GM21717 (cell line): ENCODE measurements around the gene RNF217.
A peak's percentile ranks its signal among the peaks of the same experiment; 100 is the strongest.
"Not testable (repeated sequence)": the region's sequence is repeated elsewhere in the genome, so short reads cannot be mapped to it uniquely, and the experiment has no call there.

Experiments used
- ATAC-seq: cut with Tn5 transposase; IDR thresholded peaks from one replicate; pipeline ENCODE4 v1.9.1; 2021; ENCODE audit warnings: mild to moderate bottlenecking, moderate library complexity; ENCODE audit not compliant: unreplicated experiment

RNF217 gene

DNA sequence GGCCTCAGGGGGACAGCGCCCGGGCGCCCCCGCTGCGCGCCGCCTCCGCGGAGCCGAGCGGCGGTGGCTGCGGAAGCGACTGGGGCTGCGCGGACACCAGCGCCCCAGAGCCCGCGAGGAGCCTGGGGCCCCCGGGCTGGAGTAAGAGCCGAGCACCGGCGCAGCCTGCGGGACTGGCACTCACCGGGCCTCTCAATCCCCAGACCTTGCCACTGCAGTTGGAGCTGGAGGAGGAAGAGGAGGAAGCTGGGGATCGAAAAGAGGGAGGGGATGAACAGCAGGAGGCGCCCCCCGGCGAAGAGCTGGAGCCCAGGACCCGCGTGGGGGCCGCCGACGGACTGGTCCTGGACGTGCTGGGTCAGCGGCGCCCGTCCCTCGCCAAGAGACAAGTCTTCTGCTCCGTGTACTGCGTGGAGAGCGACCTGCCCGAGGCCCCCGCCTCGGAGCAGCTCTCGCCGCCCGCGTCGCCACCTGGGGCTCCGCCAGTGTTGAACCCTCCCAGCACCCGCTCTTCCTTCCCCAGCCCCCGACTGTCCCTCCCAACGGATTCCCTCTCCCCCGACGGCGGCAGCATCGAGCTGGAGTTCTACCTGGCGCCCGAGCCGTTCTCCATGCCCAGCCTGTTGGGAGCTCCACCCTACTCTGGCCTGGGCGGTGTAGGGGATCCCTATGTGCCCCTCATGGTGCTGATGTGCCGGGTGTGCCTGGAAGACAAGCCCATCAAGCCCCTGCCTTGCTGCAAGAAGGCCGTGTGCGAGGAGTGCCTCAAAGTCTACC lies 590 bp downstream of the RNF217 start:
- no peak for ATAC-seq

DNA sequence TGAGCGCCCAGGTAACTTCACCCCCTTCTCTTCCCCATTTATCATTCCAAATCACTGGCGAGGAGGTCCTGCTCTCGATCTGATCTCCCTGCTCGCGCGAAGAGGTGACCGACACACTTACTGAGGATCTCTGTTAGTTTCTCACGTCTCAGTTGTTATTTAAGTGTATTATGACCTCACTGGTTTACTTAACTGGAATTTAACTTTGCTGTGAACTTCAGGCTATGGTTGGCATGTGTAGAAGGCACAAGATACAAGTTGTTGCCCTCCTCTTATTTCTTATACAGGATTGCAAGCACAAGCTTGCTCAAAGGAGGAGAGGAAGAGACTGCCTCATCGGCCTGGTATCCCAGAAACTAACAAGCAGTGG lies 1.2 kb downstream of the RNF217 start:
- no peak for ATAC-seq

DNA sequence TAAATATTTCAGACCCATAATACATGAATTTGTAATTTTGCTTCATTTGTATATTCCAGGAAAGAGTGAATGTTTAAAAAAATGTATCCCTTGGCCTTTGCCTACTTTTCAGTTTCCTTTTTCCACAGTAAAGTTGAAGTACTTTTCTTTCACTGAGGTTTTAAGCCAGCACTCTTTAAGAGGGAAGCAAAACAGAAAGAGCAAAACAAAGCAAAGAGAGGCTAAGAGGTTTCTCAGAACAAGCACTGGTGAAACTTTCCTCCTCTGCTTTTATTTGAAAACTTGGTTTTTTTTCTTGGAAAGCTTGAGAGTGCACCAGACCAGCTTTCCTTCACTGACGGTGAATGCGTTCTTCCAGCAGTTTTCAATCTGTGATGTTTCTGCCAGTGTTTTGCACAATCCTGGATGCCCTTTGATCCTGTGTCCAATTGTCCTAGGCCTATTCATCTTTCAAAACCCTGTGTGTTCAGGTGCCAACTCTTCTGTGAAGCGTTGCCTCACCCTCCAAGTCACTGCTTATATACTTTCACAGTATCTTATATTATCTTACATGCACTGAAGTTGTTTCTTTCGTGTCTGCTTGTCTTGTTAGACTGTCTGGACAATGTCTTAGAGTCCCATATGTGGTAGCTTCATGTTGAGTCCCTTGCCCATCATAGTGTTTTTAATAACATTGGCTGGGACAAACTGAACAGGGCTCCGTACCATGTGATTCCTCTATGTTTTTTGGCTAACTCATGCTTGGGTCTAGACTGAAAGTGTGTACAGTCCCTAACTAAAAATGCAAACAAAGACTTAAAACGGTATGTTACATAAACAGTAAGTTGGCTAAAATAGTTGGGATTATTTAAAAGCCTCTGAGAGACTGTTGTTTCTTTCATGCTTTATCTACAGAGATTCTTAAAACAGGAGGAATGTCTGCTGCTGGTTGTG lies 1.9 kb downstream of the RNF217 start:
- ATAC-seq: no peak

DNA sequence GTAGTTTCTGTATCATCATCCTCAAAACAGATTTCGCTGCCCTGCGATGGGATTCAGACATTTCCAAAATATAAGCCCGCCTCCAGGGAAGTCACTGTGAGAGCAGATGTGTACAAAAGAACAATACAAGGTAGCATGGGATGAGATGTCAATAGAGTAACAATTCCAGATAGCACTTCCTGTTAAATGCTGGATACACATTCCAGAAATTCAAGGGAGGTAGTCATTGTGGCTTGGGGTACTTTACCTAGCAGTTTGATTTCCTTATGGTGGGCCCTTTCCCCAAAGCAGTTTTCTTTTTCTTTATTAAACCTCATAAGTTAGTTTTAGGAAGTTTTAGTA lies 2.5 kb downstream of the RNF217 start:
- no peak for ATAC-seq

DNA sequence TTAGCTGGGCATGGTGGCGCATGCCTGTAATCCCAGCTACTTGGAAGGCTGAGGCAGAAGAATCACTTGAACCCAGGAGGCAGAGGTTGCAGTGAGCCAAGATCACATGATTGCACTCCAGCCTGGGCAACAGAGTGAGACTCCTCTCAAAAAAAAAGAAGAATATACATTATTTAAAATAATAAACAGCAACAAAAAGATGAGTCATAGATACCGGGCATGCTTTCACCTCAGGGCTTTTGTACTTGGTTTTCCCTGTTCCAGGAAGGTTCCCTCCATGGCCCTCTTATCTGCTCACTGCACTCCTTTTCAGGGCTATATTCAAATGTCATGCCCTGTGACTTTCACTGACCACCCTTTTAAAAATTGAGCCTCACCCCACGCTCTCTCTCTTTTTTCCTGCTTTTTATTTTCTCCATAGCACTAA lies 3.2 kb downstream of the RNF217 start:
- not testable (repeated sequence) for ATAC-seq

DNA sequence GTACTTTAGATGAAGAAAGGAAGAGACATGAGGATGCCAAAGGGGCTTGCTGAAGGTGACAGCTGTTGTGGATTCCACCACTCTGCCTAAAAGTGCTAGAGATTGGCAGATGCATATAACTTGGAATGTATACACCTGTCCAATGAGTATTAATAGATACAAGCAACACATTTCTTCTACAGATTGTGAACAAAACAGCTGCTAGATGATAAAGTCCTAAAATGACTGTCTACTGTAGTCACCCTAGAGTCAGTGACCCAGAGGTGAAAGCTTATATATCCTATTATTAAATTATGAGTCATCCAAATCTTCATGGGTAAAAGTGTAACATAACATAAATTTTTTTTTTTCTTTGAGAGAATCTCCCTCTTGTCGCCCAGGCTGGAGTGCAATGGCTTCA lies 5.2 kb downstream of the RNF217 start:
- no peak for ATAC-seq

DNA sequence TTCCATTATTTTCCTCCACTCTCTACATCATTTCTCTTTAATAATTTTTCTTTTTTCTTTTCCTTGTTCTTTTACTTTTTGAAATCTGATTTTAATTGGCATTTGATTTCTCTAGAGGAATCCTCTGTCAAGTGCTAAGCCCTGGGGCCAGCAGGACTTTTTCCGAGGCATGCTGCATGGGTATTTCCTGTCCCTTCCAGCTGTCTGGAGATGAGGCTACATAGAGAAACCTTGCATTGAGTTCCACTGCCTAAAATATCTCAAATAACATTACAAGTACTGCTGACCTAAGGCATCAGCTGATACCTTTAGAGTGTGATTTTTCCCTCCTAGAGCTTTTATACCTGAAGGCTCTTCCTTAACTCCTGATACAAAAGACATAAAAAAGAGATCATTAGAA lies 6.2 kb downstream of the RNF217 start:
- ATAC-seq: no peak

DNA sequence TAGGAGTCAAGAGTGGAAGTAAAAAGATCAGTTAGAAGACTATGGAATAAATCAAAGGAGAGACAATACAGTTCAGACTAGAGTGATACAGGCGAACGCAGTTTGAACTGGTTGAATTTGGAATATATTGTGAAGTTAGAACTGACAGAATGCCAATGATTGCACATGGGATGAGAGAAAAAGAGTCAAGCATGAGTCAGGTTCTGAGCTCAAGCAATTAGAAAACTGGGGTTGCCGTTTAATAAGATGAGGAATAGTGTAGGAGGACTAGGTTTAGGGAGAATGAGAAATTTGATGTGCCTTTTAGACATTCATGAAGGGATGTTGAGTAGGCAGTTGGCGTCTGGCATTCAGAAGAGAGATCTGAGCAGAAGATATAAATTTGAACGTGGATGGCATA lies 8.0 kb downstream of the RNF217 start:
- ATAC-seq: no peak

DNA sequence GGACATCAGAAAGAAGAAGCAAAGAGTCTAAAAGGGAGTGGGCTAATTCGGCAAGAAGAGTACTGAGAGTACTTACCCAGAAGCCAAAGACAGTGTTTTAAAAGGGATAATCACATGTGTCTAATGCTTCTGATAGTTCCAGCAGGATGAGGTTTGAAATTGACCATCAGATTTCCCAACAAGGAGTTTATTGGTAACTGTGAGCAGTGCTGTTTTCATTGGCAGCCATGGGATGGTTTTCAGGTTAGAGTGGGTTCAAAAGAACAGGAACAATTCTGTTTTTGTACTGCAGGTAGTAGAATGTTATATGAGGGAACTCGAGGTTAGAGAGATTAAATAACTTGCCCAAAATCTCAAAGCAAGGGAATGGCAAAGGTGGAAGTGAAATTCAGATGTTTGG lies 8.5 kb downstream of the RNF217 start:
- ATAC-seq: no peak

DNA sequence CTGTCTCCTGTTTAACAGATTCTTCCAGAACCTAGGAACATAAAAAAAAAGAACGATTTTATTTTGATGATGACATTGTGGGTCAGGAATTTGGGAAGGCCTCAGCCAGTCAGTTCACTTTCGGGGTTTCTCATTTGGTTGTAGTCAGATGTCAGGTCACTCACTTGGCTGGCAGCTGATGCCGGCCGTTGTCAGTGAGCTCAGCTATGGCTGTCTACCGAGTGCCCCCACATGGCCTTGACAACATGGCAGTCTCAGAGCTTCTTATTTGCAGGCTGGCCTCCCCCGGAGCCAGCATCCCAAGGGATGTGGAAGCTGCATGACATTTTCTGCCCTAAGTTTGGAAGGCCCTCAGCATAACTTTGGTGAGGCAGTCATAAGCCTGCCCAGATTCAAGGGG lies 11.5 kb downstream of the RNF217 start:
- ATAC-seq: no peak

DNA sequence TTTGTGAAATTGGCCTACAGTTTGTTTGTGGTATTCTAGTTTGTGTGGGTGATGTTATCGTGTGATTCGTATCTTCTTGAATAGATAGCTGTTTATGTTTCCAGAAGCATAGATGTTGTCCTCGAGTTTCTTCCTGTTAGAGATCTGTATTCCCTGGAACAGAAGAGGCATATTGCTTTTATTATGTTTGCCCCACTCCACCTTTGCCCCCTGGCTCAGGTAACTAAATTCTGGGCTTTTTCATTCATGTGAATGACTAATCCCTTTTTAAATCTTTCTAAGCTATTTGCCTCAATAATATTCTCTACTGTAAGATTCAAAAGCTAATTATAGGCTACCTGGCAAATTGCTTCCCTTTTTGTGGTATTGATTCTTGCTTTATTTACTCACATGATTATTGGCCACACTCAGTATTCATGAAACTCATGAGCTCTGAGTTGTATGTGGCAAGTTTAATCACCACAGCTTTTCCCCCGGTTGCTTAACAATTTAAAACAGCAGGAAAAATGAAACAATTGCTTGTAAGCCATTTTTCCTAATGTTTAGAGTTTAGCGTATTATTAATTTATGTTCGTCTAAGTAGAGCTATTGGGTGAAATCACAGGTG lies 12.6 kb downstream of the RNF217 start:
- no peak for ATAC-seq

DNA sequence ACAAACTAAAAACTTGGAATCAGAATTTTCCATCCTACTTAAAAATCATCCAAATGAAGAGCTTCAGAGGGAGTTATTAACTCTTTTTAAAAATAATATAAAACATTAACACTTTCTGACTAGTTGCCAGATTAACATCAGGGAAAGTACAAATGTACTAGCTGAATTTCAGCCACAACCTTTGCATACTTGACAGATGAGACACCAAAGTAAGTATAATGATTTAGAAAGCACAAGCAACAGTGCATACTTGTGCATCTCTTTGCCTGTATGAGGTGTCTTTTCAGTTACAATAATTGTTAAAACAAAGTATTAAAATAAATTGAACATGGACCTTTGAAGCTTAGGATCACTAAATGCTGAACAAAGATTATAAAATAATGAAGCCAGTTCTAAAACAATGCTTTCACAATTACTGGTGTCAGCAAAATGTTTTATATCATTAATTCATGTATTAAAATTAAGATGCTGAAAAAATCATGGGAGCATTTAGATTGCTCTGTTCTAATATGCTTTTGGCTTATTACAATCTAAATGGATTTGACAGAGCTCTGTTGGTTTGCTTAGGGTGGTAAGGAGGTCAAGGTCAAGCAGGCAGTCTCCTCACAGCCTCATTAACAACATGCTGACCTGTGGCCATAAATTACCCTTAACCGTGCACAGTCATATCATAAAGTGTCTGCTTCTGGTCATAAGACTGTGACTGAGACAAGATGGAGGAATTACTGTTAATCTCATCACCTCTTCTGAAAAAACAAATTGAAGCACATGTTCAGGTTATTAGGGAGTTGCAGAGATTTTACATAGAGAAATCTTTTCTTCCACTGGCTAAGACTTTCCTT lies 15.1 kb downstream of the RNF217 start:
- ATAC-seq: no peak

DNA sequence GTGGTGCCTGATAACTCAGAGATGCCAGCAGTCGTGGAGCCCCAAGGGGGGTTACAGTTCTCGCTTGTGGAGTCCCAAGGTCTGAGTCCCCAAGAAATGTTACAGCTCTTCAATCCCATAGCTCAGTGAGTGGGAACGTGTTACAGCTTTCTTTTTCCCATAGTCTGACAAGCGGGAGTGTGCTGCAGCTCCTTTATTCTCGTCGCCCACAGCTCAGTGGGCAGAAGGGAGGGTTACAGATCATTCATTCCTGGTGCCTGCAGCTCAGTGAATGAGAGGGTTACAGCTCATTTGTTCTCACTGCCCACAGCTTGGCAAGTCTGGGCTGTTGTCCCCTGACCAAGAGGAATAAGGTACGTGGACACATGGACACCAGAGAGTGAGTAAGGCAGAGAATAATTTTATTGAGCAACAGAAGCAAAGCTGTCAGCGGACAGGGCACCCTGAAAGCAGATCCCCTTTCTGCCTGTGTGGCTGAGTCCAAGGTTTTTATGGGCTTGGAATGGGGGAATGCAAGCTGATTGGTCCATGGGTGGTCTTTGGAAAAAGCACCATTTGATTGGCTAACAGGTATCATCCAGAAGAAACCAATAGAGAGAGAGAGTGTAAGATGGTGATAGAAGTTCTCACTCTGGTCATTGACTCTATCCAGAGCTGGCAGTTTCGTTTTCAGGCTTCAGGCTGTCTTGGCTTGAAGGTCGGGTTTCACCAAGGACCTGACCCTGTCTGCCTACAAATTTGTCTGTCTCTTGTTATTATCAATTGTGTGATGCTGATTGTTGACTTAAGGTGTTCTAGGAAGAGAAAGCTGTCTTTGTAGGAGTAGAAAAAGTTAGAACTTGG lies 16.4 kb downstream of the RNF217 start:
- no peak for ATAC-seq

DNA sequence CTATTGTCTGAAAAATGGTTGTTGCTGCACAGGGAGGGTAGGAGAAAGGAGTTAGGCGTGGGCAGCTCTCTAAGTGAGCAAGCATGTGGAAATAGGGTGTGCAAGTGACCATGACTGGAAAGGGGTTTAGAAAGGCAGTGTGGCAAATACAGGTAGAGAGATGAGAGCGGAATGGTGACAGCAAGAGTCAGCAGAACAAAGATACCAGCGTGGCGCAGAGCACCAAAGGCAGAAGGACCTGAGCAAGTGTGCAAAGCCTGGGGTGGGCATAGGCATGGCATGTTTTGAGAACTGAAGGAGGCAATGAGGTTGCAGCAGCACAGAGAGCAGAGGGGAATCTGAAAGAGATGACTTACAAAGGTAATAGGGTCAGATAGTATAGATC lies 17.0 kb downstream of the RNF217 start:
- no peak for ATAC-seq

DNA sequence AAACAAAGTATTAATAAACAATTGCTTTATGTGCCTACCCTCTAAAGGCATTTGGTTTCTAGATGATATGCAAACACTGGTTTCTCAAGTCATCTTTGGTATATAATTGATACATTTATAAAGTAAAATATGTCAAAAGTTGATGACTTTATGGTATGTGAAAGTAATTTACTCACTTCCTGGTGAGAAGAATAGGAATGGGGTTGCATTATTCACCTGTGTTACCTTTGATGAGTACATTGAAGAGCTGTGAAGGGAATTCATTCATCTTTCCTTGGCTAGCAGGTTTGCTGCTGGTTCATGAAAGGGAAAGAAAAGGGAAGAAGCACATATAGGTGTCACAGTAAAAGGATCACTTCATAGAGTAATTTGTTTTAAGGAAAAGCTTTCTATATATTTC lies 20.4 kb downstream of the RNF217 start:
- ATAC-seq: no peak

DNA sequence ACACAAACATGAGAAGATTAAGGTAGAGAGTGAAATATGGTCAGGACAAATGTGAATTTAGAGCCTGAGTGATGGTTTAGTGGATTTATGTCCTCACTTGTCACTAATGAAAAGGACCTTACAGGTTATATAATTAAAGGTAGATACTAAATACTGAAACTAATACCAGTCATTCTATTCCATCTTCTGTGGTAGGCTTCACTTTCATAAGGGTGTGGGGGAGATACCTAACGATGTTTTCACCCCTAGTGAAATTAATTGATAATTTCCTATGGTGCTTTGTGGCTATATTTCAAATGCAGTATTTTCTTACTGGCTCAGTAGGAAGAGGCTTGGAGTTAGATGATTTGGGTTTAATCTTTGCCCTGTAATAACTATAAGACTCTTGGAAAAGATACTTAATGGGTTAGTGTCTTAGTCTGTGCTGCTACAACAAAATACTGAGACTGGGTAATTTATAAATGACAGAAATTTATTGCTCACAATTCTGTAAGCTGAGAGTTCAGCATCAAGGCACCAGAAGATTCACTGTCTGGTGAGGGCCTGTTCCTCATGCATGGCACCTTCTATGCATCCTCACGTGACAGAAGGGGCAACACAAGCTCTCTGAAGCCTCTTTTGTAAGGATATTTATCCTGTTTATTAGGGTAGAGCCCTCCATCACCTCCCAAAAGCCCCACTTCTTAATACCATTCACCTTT lies 21.3 kb downstream of the RNF217 start:
- peak; percentile 53 for ATAC-seq

DNA sequence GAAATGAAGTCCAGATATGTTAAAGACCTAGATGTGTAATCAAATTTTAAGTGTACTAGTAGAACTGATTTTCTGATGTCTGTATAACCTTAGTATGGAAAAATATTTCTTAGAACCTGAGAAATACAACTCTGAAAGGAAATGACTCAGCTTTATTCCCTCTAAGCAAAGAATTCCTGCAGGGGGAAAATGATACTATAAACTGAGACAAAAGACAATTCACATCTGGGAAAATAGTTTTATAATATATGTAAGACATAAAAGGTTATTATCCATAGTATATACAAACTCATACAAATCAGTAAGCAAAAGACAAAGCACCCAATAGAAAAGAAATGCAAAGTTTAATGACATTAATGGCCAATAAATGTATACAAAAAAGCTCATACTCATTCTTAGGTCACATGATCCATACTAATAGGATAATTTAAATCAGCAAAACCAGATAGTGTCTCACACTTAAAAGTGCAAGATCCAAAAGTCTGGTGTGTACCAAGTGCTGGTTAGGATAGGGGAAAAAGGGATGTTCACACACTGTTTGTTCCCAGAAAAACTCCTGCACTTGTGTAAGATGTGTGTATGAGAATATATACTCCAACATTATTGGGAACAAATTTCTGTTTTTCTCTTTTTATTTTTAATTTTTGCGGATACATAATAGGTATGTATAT lies 22.6 kb downstream of the RNF217 start:
- ATAC-seq: no peak

DNA sequence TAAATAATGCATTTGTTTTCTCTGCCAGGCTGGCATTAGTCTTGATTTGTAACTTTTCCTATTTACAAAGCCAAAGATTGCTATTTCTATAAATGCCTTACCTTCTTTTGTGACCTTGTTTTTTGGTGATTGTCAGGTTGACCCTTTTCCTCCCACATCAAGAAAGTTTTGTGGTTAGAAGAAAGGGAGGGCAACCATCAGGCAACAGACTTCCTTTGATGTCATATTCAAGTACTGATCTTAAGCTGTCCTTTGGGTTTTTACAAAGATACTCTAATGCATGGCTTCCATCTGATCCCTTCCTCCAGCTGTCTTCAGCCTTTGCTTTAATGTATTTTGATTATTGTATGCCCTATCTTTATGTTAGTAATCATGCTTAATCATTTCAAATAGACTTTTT lies 23.9 kb downstream of the RNF217 start:
- no peak for ATAC-seq

DNA sequence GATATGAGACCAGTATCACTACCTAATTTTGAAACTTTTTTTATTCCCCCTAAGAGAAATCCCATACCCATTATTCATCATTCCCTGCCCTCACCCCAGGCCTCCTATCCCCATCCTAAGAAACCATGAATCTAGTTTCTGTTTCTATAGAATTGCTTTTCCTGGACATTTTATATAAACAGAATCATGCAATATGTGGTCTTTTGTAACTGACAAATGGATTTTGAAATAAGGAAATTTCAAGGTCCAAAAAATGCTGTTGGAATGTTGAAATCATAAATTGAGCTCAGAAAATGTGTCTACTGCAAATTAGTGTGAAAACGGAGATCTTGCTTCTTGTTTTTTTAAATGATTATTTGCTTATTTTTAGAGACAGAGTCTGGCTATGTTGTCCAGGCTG lies 25.1 kb downstream of the RNF217 start:
- ATAC-seq: no peak
